GM23248 (cell line): ENCODE results near the gene EFNB1. TPM values are rescaled to one million over a fixed set of nuclear protein-coding genes. Genes with fewer than 3 reads are reported as not detected.

ENCODE experiments used
- DNase-seq: peaks from one replicate; pipeline ENCODE4 v3.0.0-alpha.2; 2015
- H2AFZ ChIP-seq: fragments of 200-600 bp; sonication (generic); 2 replicates; pipeline ENCODE4 v1.6.1; 2016; ENCODE audit warnings: antibody characterized with exemption
- H3F3A ChIP-seq: fragments of 200-600 bp; sonication (generic); 2 replicates; pipeline ENCODE4 v1.6.1; 2016; ENCODE audit warnings: mild to moderate bottlenecking, antibody characterized with exemption, mixed run types; ENCODE audit not compliant: insufficient read depth
- H3K27ac ChIP-seq: fragments of 200-600 bp; sonication (generic); 2 replicates; pipeline ENCODE4 v1.5.1; 2016; ENCODE audit warnings: mild to moderate bottlenecking
- H3K27me3 ChIP-seq: fragments of 200-600 bp; sonication (generic); replicated peaks from 2 replicates; pipeline ENCODE4 v1.6.1; 2016; ENCODE audit warnings: mild to moderate bottlenecking; ENCODE audit not compliant: insufficient read depth
- H3K36me3 ChIP-seq: fragments of 200-600 bp; sonication (generic); 2 replicates; pipeline ENCODE4 v1.6.1; 2016; ENCODE audit warnings: low read depth, mild to moderate bottlenecking
- H3K4me1 ChIP-seq: fragments of 200-600 bp; sonication (generic); 2 replicates; pipeline ENCODE4 v1.6.1; 2016; ENCODE audit warnings: mild to moderate bottlenecking; ENCODE audit not compliant: insufficient read depth
- H3K4me2 ChIP-seq: fragments of 200-600 bp; sonication (generic); one replicate; pipeline ENCODE4 v1.6.1; 2016; ENCODE audit warnings: mild to moderate bottlenecking; ENCODE audit not compliant: unreplicated experiment
- H3K4me3 ChIP-seq: fragments of 200-600 bp; sonication (generic); 2 replicates; pipeline ENCODE4 v1.5.1; 2016; ENCODE audit warnings: mild to moderate bottlenecking
- H3K79me2 ChIP-seq: fragments of 200-600 bp; sonication (generic); 2 replicates; pipeline ENCODE4 v1.6.1; 2016; ENCODE audit warnings: mild to moderate bottlenecking; ENCODE audit not compliant: insufficient read depth
- H3K9ac ChIP-seq: fragments of 200-600 bp; sonication (generic); 2 replicates; pipeline ENCODE4 v1.6.1; 2016; ENCODE audit warnings: mild to moderate bottlenecking
- H3K9me2 ChIP-seq: fragments of 200-600 bp; sonication (generic); 2 replicates; pipeline ENCODE4 v1.6.1; 2016; ENCODE audit warnings: mixed run types, mild to moderate bottlenecking, moderate library complexity; ENCODE audit not compliant: insufficient read depth
- H3K9me3 ChIP-seq: fragments of 200-600 bp; sonication (generic); one replicate; pipeline ENCODE4 v1.6.1; 2017; ENCODE audit warnings: low read depth
- H4K20me1 ChIP-seq: fragments of 200-600 bp; sonication (generic); 2 replicates; pipeline ENCODE4 v1.6.0; 2016; ENCODE audit not compliant: insufficient read depth
- EZH2 ChIP-seq: fragments of 200-600 bp; sonication (generic); IDR thresholded peaks from 2 replicates; pipeline ENCODE4 v1.6.1; 2018; ENCODE audit warnings: antibody characterized with exemption, mild to moderate bottlenecking; ENCODE audit not compliant: insufficient read depth, poor library complexity, severe bottlenecking
- EZH2phosphoT487 ChIP-seq: fragments of 200-600 bp; sonication (generic); IDR thresholded peaks from 2 replicates; pipeline ENCODE4 v1.6.1; 2018; ENCODE audit warnings: antibody characterized with exemption, moderate library complexity, mild to moderate bottlenecking, low read depth; ENCODE audit not compliant: insufficient read depth
- WGBS, 2 experiments: methylation state at CpG; one replicate each; pipeline ENCODE4 v1.1.6; 2015 to 2017; ENCODE audit warnings: low lambda C conversion rate in 2 of 2, low coverage in 1 of 2; ENCODE audit errors: missing lambda C conversion rate in 2 of 2; 5-methylcytosine and 5-hydroxymethylcytosine counted together
- in situ Hi-C: fragments of 300-500 bp; cut with MboI; formaldehyde crosslinking; loops from 2 replicates; pipeline ENCODE4 v1.15.0; 2020
- polyA plus RNA-seq: library from polyadenylated mRNA; unstranded; fragments of >200 nt; fragmentation: Nextera tagmentation; extraction: Ambion mirVana; gene quantifications from 2 replicates; pipeline ENCODE4 v1.2.1, GENCODE V29; 2016
- total RNA-seq: library from RNA; depleted of rRNA; stranded (reverse); fragments of >200 nt; shearing (Covaris generic); gene quantifications from 2 replicates; pipeline ENCODE4 v1.2.3, GENCODE V29; 2014

EFNB1 gene
- total and polyA plus RNA-seq, 2 experiments from 2014 or later, result 5.3 to 15.8 TPM

GRCh38 chrX:68853665-68854251 lies 24.9 kb downstream of the EFNB1 start:
- no peaks in the 10 kb centered on the region for H3K79me2 ChIP-seq
- H3K4me3 ChIP-seq, result no peak overlapping the region

GRCh38 chrX:68865300-68865699 lies 36.5 kb downstream of the EFNB1 start:
- Histone ChIP-seq H3K4me1 (no peaks in the 10 kb centered on the region), H3K79me2 (no peaks in the 10 kb centered on the region), H3K9me3 (no peaks in the 10 kb centered on the region), H3F3A (no peaks in the 10 kb centered on the region), H3K27ac (no peak overlapping the region), H3K9me2 (no peaks in the 10 kb centered on the region), H3K9ac (no peak overlapping the region), H3K27me3 (no peaks in the 10 kb centered on the region), H4K20me1 (no peaks in the 10 kb centered on the region), H2AFZ (no peak overlapping the region), H3K4me3 (no peak overlapping the region), H3K4me2 (no peak overlapping the region), H3K36me3 (no peaks in the 10 kb centered on the region)
- 64% methylated on average over 2 of the region's 2 CpGs for WGBS, 2 experiments
- no peak for TF ChIP-seq EZH2
- no peak for TF ChIP-seq EZH2phosphoT487
- no peak for DNase-seq
- in situ Hi-C loops, result no loop called here

More at GRCh38 chrX:68853665-68854251, 24.9 kb downstream of the EFNB1 start:
- Histone ChIP-seq H3K9me3 (no peaks in the 10 kb centered on the region), H4K20me1 (no peaks in the 10 kb centered on the region), H3K27ac (no peak overlapping the region), H3K9me2 (no peaks in the 10 kb centered on the region), H3K27me3 (no peaks in the 10 kb centered on the region), H3K36me3 (no peaks in the 10 kb centered on the region), H3K4me2 (no peak overlapping the region), H3F3A (no peaks in the 10 kb centered on the region), H3K4me1 (no peaks in the 10 kb centered on the region), H2AFZ (no peak overlapping the region), H3K9ac (no peak overlapping the region)
- in situ Hi-C loops, result no loop called here
- TF ChIP-seq EZH2phosphoT487, result no peak
- no peak for TF ChIP-seq EZH2
- DNase-seq, result no peak
- WGBS, 2 experiments, result 55 to 56% methylated on average over 4 of the region's 4 CpGs

- WGBS, 2 experiments, result 85 to 100% methylated on average over 1 to 2 of the region's 2 CpGs
- no peaks in the 10 kb centered on the region for H3F3A ChIP-seq
- in situ Hi-C loops, result no loop called here
- no peak overlapping the region for H2AFZ ChIP-seq
- H3K9ac ChIP-seq, result no peak overlapping the region
- no peak overlapping the region for H3K4me2 ChIP-seq
- no peaks in the 10 kb centered on the region for H3K27me3 ChIP-seq
- H3K9me2 ChIP-seq, result no peaks in the 10 kb centered on the region
- no peaks in the 10 kb centered on the region for H3K9me3 ChIP-seq
- DNase-seq, result no peak
- no peaks in the 10 kb centered on the region for H3K4me1 ChIP-seq
- no peak for TF ChIP-seq EZH2
- no peak for TF ChIP-seq EZH2phosphoT487
- no peak overlapping the region for H3K27ac ChIP-seq
- no peak overlapping the region for H3K4me3 ChIP-seq
- H3K36me3 ChIP-seq, result no peaks in the 10 kb centered on the region
- no peaks in the 10 kb centered on the region for H4K20me1 ChIP-seq
- H3K79me2 ChIP-seq, result no peaks in the 10 kb centered on the region
These were observed 37.1 kb downstream of the EFNB1 start for GRCh38 chrX:68865926-68866325.

- no peaks in the 10 kb centered on the region for H4K20me1 ChIP-seq
- no peak overlapping the region for H3K4me3 ChIP-seq
- DNase-seq, result no peak
- H3F3A ChIP-seq, result no peaks in the 10 kb centered on the region
- in situ Hi-C loops, result no loop called here
- H3K27ac ChIP-seq, result no peak overlapping the region
- no peaks in the 10 kb centered on the region for H3K27me3 ChIP-seq
- H3K79me2 ChIP-seq, result no peaks in the 10 kb centered on the region
- H3K9me2 ChIP-seq, result no peaks in the 10 kb centered on the region
- no peaks in the 10 kb centered on the region for H3K9me3 ChIP-seq
- no peak overlapping the region for H2AFZ ChIP-seq
- H3K4me2 ChIP-seq, result no peak overlapping the region
- no peak overlapping the region for H3K9ac ChIP-seq
- TF ChIP-seq EZH2 (no peak), EZH2phosphoT487 (no peak)
- no peaks in the 10 kb centered on the region for H3K36me3 ChIP-seq
- WGBS, 2 experiments, result 67 to 74% methylated on average over 5 to 14 of the region's 14 CpGs
- no peaks in the 10 kb centered on the region for H3K4me1 ChIP-seq
These were observed 38.8 kb downstream of the EFNB1 start for GRCh38 chrX:68867458-68868112.
